HFF-Myc (cell line): ENCODE measurements around the gene GPR151.
"Not testable (repeated sequence)": the region's sequence is repeated elsewhere in the genome, so short reads cannot be mapped to it uniquely, and the experiment has no call there.

Source experiments
- DNase-seq: peaks from one replicate; pipeline ENCODE4 v3.0.0-alpha.2; 2011; ENCODE audit warnings: low read depth; ENCODE audit errors: extremely low read depth
- H3K4me3 ChIP-seq: replicated peaks from 2 replicates; pipeline ENCODE4 v1.5.1; 2011; ENCODE audit warnings: low read depth, mild to moderate bottlenecking, control low read depth, low read length
- TF ChIP-seq, protein P1 (sequence below): IDR thresholded peaks from 2 replicates; pipeline ENCODE4 v1.5.1; 2012; ENCODE audit warnings: mild to moderate bottlenecking, low read depth, low read length, control low read depth; ENCODE audit errors: missing control alignments

GPR151 gene

GRCh38 chr5:146516151-146516475 lies at the start of gene GPR151:
GPR151 (minus strand) TSS chr5:146516190; CDS start chr5:146516113, 77 bp downstream.
- no peak for DNase-seq
- TF ChIP-seq, protein P1, sequence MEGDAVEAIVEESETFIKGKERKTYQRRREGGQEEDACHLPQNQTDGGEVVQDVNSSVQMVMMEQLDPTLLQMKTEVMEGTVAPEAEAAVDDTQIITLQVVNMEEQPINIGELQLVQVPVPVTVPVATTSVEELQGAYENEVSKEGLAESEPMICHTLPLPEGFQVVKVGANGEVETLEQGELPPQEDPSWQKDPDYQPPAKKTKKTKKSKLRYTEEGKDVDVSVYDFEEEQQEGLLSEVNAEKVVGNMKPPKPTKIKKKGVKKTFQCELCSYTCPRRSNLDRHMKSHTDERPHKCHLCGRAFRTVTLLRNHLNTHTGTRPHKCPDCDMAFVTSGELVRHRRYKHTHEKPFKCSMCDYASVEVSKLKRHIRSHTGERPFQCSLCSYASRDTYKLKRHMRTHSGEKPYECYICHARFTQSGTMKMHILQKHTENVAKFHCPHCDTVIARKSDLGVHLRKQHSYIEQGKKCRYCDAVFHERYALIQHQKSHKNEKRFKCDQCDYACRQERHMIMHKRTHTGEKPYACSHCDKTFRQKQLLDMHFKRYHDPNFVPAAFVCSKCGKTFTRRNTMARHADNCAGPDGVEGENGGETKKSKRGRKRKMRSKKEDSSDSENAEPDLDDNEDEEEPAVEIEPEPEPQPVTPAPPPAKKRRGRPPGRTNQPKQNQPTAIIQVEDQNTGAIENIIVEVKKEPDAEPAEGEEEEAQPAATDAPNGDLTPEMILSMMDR = no peak
- no peak within 1 kb of the TSS for H3K4me3 ChIP-seq

DNA sequence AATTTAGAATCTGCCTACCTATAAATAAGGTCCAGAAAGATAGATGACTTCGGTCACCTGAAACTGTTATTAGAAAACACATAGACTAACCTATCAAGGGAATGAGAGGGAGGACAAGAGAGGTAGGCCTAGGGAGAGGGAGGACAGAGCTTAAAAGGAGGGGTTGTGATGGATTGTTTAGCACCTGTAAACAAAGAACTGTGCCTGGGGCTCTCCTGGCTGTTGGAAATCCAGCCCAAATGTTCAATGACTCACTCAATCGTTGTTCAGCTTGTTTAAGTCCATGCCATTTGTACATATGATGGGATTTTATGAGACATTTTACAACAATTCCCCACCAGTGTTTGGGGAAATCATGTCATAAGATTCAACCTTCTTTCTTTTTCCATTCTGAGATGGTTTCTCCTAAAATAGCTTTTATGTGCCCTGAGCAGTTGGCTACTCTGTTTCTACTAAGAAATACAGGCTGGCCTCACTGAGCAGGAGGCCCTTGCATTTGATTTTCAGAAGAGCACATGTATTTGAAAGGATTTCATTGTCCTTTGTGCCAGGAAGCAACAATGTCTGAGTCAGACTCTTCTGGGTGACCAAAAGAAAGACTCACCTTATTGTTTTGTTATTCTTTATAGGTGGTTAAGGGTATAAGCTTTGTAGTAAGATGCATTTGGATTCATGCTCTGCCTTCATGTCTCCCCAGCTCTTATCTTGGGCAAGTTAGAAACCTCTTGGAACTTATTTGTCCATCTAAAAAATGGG lies 48.2 kb upstream of the GPR151 start:
- no peak overlapping the region for H3K4me3 ChIP-seq
- no peak for DNase-seq
- TF ChIP-seq, protein P1 = no peak

- TF ChIP-seq, protein P1 = no peak
- H3K4me3 ChIP-seq = no peak overlapping the region
- DNase-seq = no peak
Measured at GRCh38 chr5:146562461-146562860, 46.5 kb upstream of the GPR151 start.

- TF ChIP-seq, protein P1 = no peak
- no peak for DNase-seq
- no peak overlapping the region for H3K4me3 ChIP-seq
Measured at GRCh38 chr5:146561711-146562110, 45.7 kb upstream of the GPR151 start.

DNA sequence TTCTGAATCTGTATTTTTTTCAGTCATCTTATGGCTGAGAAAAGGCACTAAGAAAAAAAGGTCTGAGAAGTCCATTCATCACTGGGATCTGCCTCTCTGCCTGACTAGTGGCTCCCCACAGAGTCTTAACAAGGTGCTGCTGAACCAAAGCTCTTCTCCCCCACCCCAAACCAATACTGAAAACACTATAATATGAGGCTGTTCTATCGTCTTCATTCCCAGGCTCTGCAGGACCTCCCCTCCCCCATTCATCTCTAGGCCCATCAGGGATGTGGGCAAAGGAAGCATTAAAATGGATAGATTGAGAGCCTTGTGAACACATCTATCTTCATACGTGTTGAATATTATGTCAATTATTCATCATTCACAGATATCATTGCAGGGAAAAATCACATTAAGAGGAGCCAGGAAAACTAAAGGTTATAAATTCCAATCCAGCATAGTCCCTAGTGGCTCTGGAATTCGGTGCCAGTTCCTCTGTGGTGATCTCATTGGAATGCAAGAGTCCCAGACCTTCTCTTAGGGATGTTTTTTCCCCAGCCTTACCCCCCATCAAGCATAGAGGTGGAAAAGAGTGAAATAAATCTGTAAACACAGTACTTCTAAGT lies 44.3 kb upstream of the GPR151 start:
- no peak overlapping the region for H3K4me3 ChIP-seq
- no peak for DNase-seq
- TF ChIP-seq, protein P1 = no peak

- not testable (repeated sequence) for H3K4me3 ChIP-seq, DNase-seq
Measured at GRCh38 chr5:146556884-146557283, 40.9 kb upstream of the GPR151 start.

DNA sequence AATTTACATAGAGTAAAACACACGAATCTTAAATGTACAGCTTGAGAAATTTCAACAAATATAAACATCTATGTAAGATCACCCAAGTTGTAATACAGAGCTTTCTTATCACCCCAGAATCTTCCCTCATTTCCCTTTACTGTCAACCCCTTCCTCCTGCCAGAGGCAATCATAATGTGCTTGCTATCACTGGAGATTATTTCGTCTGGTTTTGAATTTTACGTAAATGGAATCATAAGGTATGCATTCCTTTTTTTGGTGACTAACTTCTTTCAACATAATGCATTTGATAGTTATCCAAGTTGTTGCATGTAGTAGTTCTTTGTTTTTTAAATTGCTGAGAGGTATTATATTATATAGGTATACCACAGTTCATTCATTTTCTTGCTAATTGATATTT lies 37.5 kb upstream of the GPR151 start:
- TF ChIP-seq, protein P1 = no peak
- H3K4me3 ChIP-seq = no peak overlapping the region
- DNase-seq = no peak
